Measurements from ENCODE around the gene YEATS2.

DNA sequence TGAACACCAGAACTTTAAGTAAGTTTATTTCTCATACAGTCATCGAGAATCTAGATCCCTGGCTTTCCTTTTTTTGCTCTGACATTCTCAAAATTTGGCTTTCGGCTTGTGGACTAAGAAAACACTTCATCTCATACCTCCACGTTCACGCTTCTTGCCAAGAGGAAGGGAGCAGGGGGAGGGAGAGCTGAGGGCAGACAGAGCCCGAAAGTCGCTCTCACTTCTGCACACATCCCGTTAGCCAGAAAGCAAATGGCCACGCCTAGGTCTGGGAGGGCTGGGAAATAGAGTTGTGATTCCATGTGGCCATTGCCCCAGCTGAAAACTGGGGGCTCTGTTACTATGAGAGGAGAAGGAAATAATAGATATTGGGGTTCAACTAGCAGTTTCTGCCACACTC is 70.5 kb downstream of the YEATS2 start:
- TF ChIP-seq POLR2A (IDR thresholded peaks at IDR 0.05; ENCODE audit: low read length) (no peak), GATA1 (IDR thresholded peaks at IDR 0.05; ENCODE audit: low read depth, low read length) (no peak)
